ENCODE results near the gene SLC38A5.

SLC38A5 gene

GRCh38 chrX:48507246-48507645 lies 37.2 kb upstream of the SLC38A5 start:
- H3K4me1 ChIP-seq (ENCODE audit: insufficient read depth, low read length, severe bottlenecking), result peaks cover 3% of the 10 kb centered on the region
- H3K27ac ChIP-seq (ENCODE audit: low read depth, low read length, poor library complexity, severe bottlenecking), result no peak overlapping the region
- no peak overlapping the region for H3K9ac ChIP-seq (ENCODE audit: low read length)
- no peak overlapping the region for H3K4me2 ChIP-seq (ENCODE audit: low read length)
- TF ChIP-seq CTCF (IDR thresholded peaks at IDR 0.05; ENCODE audit: low read length) (no peak), EZH2 (IDR thresholded peaks at IDR 0.05; ENCODE audit: borderline replicate concordance, low read length) (no peak)
- no peaks in the 10 kb centered on the region for H3K27me3 ChIP-seq (ENCODE audit: insufficient read depth, low read length)
- H3K4me3 ChIP-seq (ENCODE audit: low read depth, low read length, poor library complexity, severe bottlenecking), result no peak overlapping the region
- H3K9me3 ChIP-seq (ENCODE audit: low read length), result no peaks in the 10 kb centered on the region
- H4K20me1 ChIP-seq (ENCODE audit: insufficient read depth, low read length), result no peaks in the 10 kb centered on the region
- no peaks in the 10 kb centered on the region for H3K79me2 ChIP-seq (ENCODE audit: insufficient read depth, low read length)
- no peaks in the 10 kb centered on the region for H3K36me3 ChIP-seq (ENCODE audit: insufficient read depth, low read length)
- no peaks in the 10 kb centered on the region for H3K9me2 ChIP-seq (ENCODE audit: low read depth, low read length)
- H2AFZ ChIP-seq (ENCODE audit: low read length), result no peak overlapping the region
- H3F3A ChIP-seq (ENCODE audit: insufficient read depth, low read length), result no peaks in the 10 kb centered on the region

GRCh38 chrX:48505481-48505880 lies 35.4 kb upstream of the SLC38A5 start:
- H3K4me1 ChIP-seq (ENCODE audit: insufficient read depth, low read length, severe bottlenecking), result peaks cover 3% of the 10 kb centered on the region
- no peaks in the 10 kb centered on the region for H3K79me2 ChIP-seq (ENCODE audit: insufficient read depth, low read length)
- no peak overlapping the region for H3K4me2 ChIP-seq (ENCODE audit: low read length)
- no peaks in the 10 kb centered on the region for H3F3A ChIP-seq (ENCODE audit: insufficient read depth, low read length)
- H2AFZ ChIP-seq (ENCODE audit: low read length), result no peak overlapping the region
- no peak overlapping the region for H3K9ac ChIP-seq (ENCODE audit: low read length)
- no peaks in the 10 kb centered on the region for H3K9me2 ChIP-seq (ENCODE audit: low read depth, low read length)
- no peaks in the 10 kb centered on the region for H4K20me1 ChIP-seq (ENCODE audit: insufficient read depth, low read length)
- no peaks in the 10 kb centered on the region for H3K9me3 ChIP-seq (ENCODE audit: low read length)
- no peaks in the 10 kb centered on the region for H3K27me3 ChIP-seq (ENCODE audit: insufficient read depth, low read length)
- TF ChIP-seq EZH2 (IDR thresholded peaks at IDR 0.05; ENCODE audit: borderline replicate concordance, low read length), result no peak
- no peak for TF ChIP-seq CTCF (IDR thresholded peaks at IDR 0.05; ENCODE audit: low read length)
- no peaks in the 10 kb centered on the region for H3K36me3 ChIP-seq (ENCODE audit: insufficient read depth, low read length)
- H3K27ac ChIP-seq (ENCODE audit: low read depth, low read length, poor library complexity, severe bottlenecking), result no peak overlapping the region
- no peak overlapping the region for H3K4me3 ChIP-seq (ENCODE audit: low read depth, low read length, poor library complexity, severe bottlenecking)

- Histone ChIP-seq H3K4me2 (ENCODE audit: low read length) (no peak overlapping the region), H3K4me1 (ENCODE audit: insufficient read depth, low read length, severe bottlenecking) (peaks cover 3% of the 10 kb centered on the region), H3K9ac (ENCODE audit: low read length) (no peak overlapping the region), H4K20me1 (ENCODE audit: insufficient read depth, low read length) (no peaks in the 10 kb centered on the region), H2AFZ (ENCODE audit: low read length) (no peak overlapping the region), H3K4me3 (ENCODE audit: low read depth, low read length, poor library complexity, severe bottlenecking) (no peak overlapping the region), H3K27ac (ENCODE audit: low read depth, low read length, poor library complexity, severe bottlenecking) (no peak overlapping the region), H3F3A (ENCODE audit: insufficient read depth, low read length) (no peaks in the 10 kb centered on the region), H3K27me3 (ENCODE audit: insufficient read depth, low read length) (no peaks in the 10 kb centered on the region), H3K36me3 (ENCODE audit: insufficient read depth, low read length) (no peaks in the 10 kb centered on the region), H3K9me3 (ENCODE audit: low read length) (no peaks in the 10 kb centered on the region), H3K9me2 (ENCODE audit: low read depth, low read length) (no peaks in the 10 kb centered on the region), H3K79me2 (ENCODE audit: insufficient read depth, low read length) (no peaks in the 10 kb centered on the region)
- TF ChIP-seq CTCF (IDR thresholded peaks at IDR 0.05; ENCODE audit: low read length), result no peak
- TF ChIP-seq EZH2 (IDR thresholded peaks at IDR 0.05; ENCODE audit: borderline replicate concordance, low read length), result no peak
These were observed 34.2 kb upstream of the SLC38A5 start for GRCh38 chrX:48504261-48504660.
